Measurements from ENCODE around the gene ADAMTS2. TPM values are rescaled to one million over a fixed set of nuclear protein-coding genes. Genes with fewer than 3 reads are reported as not detected.

ADAMTS2 gene
- total and polyA plus RNA-seq, 2 donors (not counting 3 experiments of a cell fraction or from before 2014, with no cell fraction given), result not detected

DNA sequence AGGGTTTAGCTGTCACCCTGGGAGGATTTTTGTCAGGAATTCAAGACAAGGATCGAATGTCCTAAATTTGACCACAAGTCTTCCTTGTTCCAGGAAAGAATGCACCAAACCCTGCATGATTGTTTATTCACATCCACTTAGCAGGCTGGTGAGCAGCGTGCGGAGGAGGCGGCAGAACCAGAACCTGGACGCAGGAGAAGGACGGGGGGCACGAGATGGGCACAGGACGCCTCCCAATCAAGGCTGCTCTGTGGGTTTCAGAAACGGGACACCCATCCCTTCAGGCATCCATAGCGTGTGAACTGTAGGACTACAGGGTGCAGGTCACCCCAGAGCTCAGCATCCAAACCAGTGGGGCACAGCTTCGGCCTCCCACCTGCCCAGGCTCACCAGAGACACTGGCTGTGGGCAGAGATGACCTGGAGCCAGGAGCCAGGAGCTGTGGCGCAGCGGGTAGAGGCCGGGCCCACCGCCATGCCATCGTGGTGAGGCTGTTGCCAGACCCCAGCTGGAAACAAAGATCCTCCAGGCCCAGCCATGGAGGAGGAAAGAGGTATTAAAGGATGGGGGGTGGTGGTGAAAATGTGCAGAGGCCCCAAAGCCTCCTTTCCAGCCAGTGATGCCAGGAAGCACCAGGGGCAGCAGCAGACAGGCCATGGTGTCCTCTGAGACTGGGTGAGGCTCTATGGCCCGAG lies 32.3 kb upstream of the ADAMTS2 start:
- CTCF ChIA-PET, result no interaction called here
- Histone ChIP-seq H3K9me3 (replicated peaks; ENCODE audit: control insufficient read depth, insufficient read depth, low read length) (peaks cover 3% of the 10 kb centered on the region), H3K9ac (replicated peaks; ENCODE audit: extremely low read depth, insufficient read depth, low read length) (no peak overlapping the region), H3K27me3 (ENCODE audit: control insufficient read depth in 2 of 2, insufficient read depth in 2 of 2, low read length in 2 of 2) (no peaks in the 10 kb centered on the region), H3K79me2 (ENCODE audit: control insufficient read depth, insufficient read depth, low read length) (no peaks in the 10 kb centered on the region), H3K4me1 (ENCODE audit: control insufficient read depth, extremely low read depth, insufficient read depth, low read length) (no peaks in the 10 kb centered on the region), H3K27ac (ENCODE audit: insufficient read depth, low read depth, low read length) (no peak overlapping the region), H4K20me1 (replicated peaks; ENCODE audit: control insufficient read depth, extremely low read depth, insufficient read depth, low read length) (no peaks in the 10 kb centered on the region), H3K9me1 (replicated peaks; ENCODE audit: control insufficient read depth, extremely low read depth, insufficient read depth, low read length) (no peaks in the 10 kb centered on the region), H3K36me3 (ENCODE audit: control insufficient read depth in 2 of 2, extremely low read depth in 1 of 2, insufficient read depth in 2 of 2, low read length in 2 of 2) (no peaks in the 10 kb centered on the region), H3K4me3 (replicated peaks in 1 of 3; ENCODE audit: insufficient read depth in 1 of 3, low read depth in 1 of 3, low read length in 3 of 3) (no peak overlapping the region), H3K4me2 (ENCODE audit: insufficient read depth, low read length) (no peak overlapping the region), H2AFZ (ENCODE audit: low read depth, low read length) (no peak overlapping the region)
- dilution Hi-C loops (cut with MboI; ENCODE audit: extremely low pct_ligation_motif_present, low sequenced_read_pairs) (no loop called here), intact Hi-C loops (cut with micrococcal nuclease) (no loop called here)
- DNase-seq (ENCODE audit: low read depth, low spot score), result no peak
- POLR2A ChIA-PET, result no interaction called here
- no TSS peak for BruUV-seq (replicated peaks)
- no peak for TF ChIP-seq EZH2 (IDR thresholded peaks at IDR 0.05; ENCODE audit: borderline replicate concordance, low read depth, low read length, severe bottlenecking)
- no peak for TF ChIP-seq GATA2 (IDR thresholded peaks at IDR 0.05; ENCODE audit: insufficient read depth, insufficient read length, low read depth, low read length)
- no peak for TF ChIP-seq FOS (IDR thresholded peaks at IDR 0.05; ENCODE audit: borderline replicate concordance, insufficient read depth, low read length)
- TF ChIP-seq, protein P1, sequence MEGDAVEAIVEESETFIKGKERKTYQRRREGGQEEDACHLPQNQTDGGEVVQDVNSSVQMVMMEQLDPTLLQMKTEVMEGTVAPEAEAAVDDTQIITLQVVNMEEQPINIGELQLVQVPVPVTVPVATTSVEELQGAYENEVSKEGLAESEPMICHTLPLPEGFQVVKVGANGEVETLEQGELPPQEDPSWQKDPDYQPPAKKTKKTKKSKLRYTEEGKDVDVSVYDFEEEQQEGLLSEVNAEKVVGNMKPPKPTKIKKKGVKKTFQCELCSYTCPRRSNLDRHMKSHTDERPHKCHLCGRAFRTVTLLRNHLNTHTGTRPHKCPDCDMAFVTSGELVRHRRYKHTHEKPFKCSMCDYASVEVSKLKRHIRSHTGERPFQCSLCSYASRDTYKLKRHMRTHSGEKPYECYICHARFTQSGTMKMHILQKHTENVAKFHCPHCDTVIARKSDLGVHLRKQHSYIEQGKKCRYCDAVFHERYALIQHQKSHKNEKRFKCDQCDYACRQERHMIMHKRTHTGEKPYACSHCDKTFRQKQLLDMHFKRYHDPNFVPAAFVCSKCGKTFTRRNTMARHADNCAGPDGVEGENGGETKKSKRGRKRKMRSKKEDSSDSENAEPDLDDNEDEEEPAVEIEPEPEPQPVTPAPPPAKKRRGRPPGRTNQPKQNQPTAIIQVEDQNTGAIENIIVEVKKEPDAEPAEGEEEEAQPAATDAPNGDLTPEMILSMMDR (IDR thresholded peaks at IDR 0.05; ENCODE audit: extremely low read depth in 1 of 2, insufficient read depth in 1 of 2, low read depth in 1 of 2, low read length in 2 of 2), result no peak
- TF ChIP-seq POLR2AphosphoS5 (IDR thresholded peaks at IDR 0.05; ENCODE audit: insufficient read depth, low read depth, low read length), result no peak
- TF ChIP-seq MYC (IDR thresholded peaks at IDR 0.05; ENCODE audit: low read depth, low read length), result no peak
- TF ChIP-seq POLR2A (IDR thresholded peaks at IDR 0.05; ENCODE audit: low read depth, low read length), result no peak
- TF ChIP-seq, protein P2, sequence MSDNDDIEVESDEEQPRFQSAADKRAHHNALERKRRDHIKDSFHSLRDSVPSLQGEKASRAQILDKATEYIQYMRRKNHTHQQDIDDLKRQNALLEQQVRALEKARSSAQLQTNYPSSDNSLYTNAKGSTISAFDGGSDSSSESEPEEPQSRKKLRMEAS (IDR thresholded peaks at IDR 0.05; ENCODE audit: insufficient read depth, insufficient read length), result no peak
- TF ChIP-seq JUN (IDR thresholded peaks at IDR 0.05; ENCODE audit: borderline replicate concordance, insufficient read depth, insufficient read length, low read depth), result no peak
- FAIRE-seq, result no peak
